HPDE6-E6E7 (cell line): ENCODE results near the gene SPTY2D1.

Experiments
- DNase-seq: peaks from one replicate; pipeline ENCODE4 v3.0.0; 2011; ENCODE audit warnings: missing footprints; ENCODE audit errors: extremely low spot score

Gene SPTY2D1

GRCh38 chr11:18564149-18564548, 70.0 kb downstream of the SPTY2D1 start:
- no peak for DNase-seq

- DNase-seq: no peak
Observed at GRCh38 chr11:18563090-18563730, 70.9 kb downstream of the SPTY2D1 start.
